K562 (cell line): ENCODE data around the gene RAB7A. TPM values are rescaled to one million over a fixed set of nuclear protein-coding genes. Genes with fewer than 3 reads are reported as not detected.

Experiments
- ATAC-seq: fragments of 200-7000 bp; cut with Tn5 transposase; 3 replicates; pipeline ENCODE4 v1.9.1; 2020; ENCODE audit warnings: moderate library complexity
- BruUV-seq: library from RNA; stranded (reverse); fragments of 400-500 nt; replicated peaks from 2 replicates; lab custom pipeline; 2021; lab: Mats Ljungman, UMichigan
- CTCF ChIA-PET: fragments of 300-600 bp; formaldehyde crosslinking; extraction: SDS; loops from one replicate; lab custom pipeline; 2021; ENCODE audit warnings: low intra/inter-chr PET ratio; lab: Yijun Ruan, JAX
- POLR2A ChIA-PET: fragments of 300-600, 350-650 bp; sonication (Branson Sonifier 250); formaldehyde crosslinking; extraction: SDS; loops from one replicate; lab custom pipeline; 2021; ENCODE audit warnings: antibody characterized with exemption, inconsistent platforms; lab: Yijun Ruan, JAX
- DNase-seq, 4 experiments: peaks; one replicate each; pipeline versions ENCODE4 v3.0.0 to v3.0.0-alpha.2; 2011 to 2018; ENCODE audit warnings: low spot score in 3 of 4, mixed read lengths in 3 of 4; ENCODE audit errors: extremely low read depth in 1 of 4
- FAIRE-seq: peaks from 2 replicates; lab custom pipeline; 2011; peaks lifted over from hg19 to GRCh38; lab: Jason Lieb, UNC
- H2AFZ ChIP-seq: 2 replicates; pipeline ENCODE4 v1.6.0; 2011; ENCODE audit warnings: low read depth, low read length, control low read depth, inconsistent platforms
- H3K27ac ChIP-seq: fragments of 200-600 bp; 3 replicates; pipeline ENCODE4 v1.8.0; 2011; ENCODE audit warnings: low read depth, mild to moderate bottlenecking, control low read depth, inconsistent platforms, low read length, moderate library complexity, mixed read lengths; ENCODE audit errors: extremely low read depth
- H3K27me3 ChIP-seq, 2 experiments: fragments of 300-600 bp in 1 of 2; 2 replicates in 1 of 2; 3 replicates in 1 of 2; pipeline versions ENCODE4 v1.6.0 to v1.8.0; 2011; ENCODE audit warnings: inconsistent platforms in 2 of 2, low read length in 2 of 2, mild to moderate bottlenecking in 1 of 2, mixed read lengths in 1 of 2, moderate library complexity in 1 of 2; ENCODE audit not compliant: control insufficient read depth in 2 of 2, insufficient read depth in 2 of 2
- H3K36me3 ChIP-seq: fragments of 300-600 bp; 3 replicates; pipeline ENCODE4 v1.8.0; 2011; ENCODE audit warnings: mild to moderate bottlenecking, low read length, inconsistent platforms; ENCODE audit not compliant: control insufficient read depth, insufficient read depth
- H3K4me1 ChIP-seq, 2 experiments: fragments of 200-600 bp in 1 of 2; replicated peaks in 1 of 2; 2 replicates in 1 of 2; 3 replicates in 1 of 2; pipeline versions ENCODE4 v1.5.1 to v1.8.0; 2011; ENCODE audit warnings: inconsistent platforms in 2 of 2, low read length in 2 of 2, mild to moderate bottlenecking in 1 of 2, mixed read lengths in 1 of 2, moderate library complexity in 1 of 2; ENCODE audit not compliant: control insufficient read depth in 2 of 2, insufficient read depth in 2 of 2
- H3K4me2 ChIP-seq: 2 replicates; pipeline ENCODE4 v1.6.1; 2011; ENCODE audit warnings: low read length, control low read depth, inconsistent platforms, mixed read lengths; ENCODE audit not compliant: insufficient read depth
- H3K4me3 ChIP-seq: fragments of 200-600 bp; sonication (generic), shearing (Covaris generic); 2 replicates; pipeline ENCODE4 v1.5.1; 2016; ENCODE audit warnings: control low read depth, inconsistent platforms
- H3K79me2 ChIP-seq: fragments of 200-600 bp; 3 replicates; pipeline ENCODE4 v1.8.0; 2011; ENCODE audit warnings: low read length, inconsistent platforms; ENCODE audit not compliant: control insufficient read depth, insufficient read depth
- H3K9ac ChIP-seq, 2 experiments: 2 replicates each; pipeline versions ENCODE4 v1.6.0 to v1.6.1; 2011; ENCODE audit warnings: low read depth in 2 of 2, low read length in 2 of 2, control low read depth in 1 of 2, inconsistent platforms in 1 of 2, mild to moderate bottlenecking in 1 of 2, mixed read lengths in 1 of 2; ENCODE audit not compliant: insufficient read depth in 1 of 2
- H3K9me1 ChIP-seq: one replicate; pipeline ENCODE4 v1.6.0; 2011; ENCODE audit warnings: inconsistent platforms, mild to moderate bottlenecking, low read length, moderate library complexity; ENCODE audit not compliant: control insufficient read depth, insufficient read depth
- H3K9me3 ChIP-seq: replicated peaks from 2 replicates; pipeline ENCODE4 v1.5.1; 2011; ENCODE audit warnings: low read depth, low read length, inconsistent platforms; ENCODE audit not compliant: control insufficient read depth, insufficient read depth
- H4K20me1 ChIP-seq: replicated peaks from 2 replicates; pipeline ENCODE4 v1.6.1; 2011; ENCODE audit warnings: low read length, inconsistent platforms, mixed read lengths; ENCODE audit not compliant: control insufficient read depth, insufficient read depth
- ZNF12 ChIP-seq: sonication (generic); formaldehyde crosslinking; IDR thresholded peaks from 2 replicates; pipeline ENCODE4 v1.4.0; 2020; ENCODE audit warnings: mild to moderate bottlenecking, missing genetic modification reagents
- WGBS: fragments of 100-300 bp; shearing (Covaris generic); methylation state at CpG from one replicate; pipeline ENCODE4 v1.1.6; 2016; ENCODE audit warnings: low coverage, mixed read lengths; ENCODE audit not compliant: insufficient coverage; ENCODE audit errors: missing lambda C conversion rate; 5-methylcytosine and 5-hydroxymethylcytosine counted together
- in situ Hi-C: fragments of 300-500 bp; cut with MboI; formaldehyde crosslinking; loops from 4 replicates; pipeline ENCODE4 v1.15.0; 2018; ENCODE audit warnings: inconsistent platforms, mixed read lengths
- intact Hi-C: fragments of 100-400 bp; cut with micrococcal nuclease; formaldehyde crosslinking; loops from 2 replicates; pipeline ENCODE4 v1.14.2; 2022
- polyA plus RNA-seq, 8 experiments: library from polyadenylated mRNA; depleted of rRNA in 4 of 8; stranded (reverse) in 5 of 8; unstranded in 3 of 8; fragments of >200 nt; fragmentation: Nextera tagmentation in 2 of 8; fragmentation: Illumina TruSeq in 1 of 8; extraction: Ambion mirVana in 2 of 8; extraction: Trizol in 1 of 8; gene quantifications; 2 replicates each; pipeline versions ENCODE4 v1.2.1 to v1.2.3, GENCODE V29; 2011 to 2014; ENCODE audit warnings: inconsistent platforms in 1 of 8, missing spikeins in 1 of 8
- total RNA-seq, 7 experiments: library from RNA; depleted of rRNA in 6 of 7; stranded (reverse); fragments of >200 nt in 6 of 7; fragmentation: Illumina TruSeq in 2 of 7; extraction: Trizol in 2 of 7; gene quantifications; 2 replicates each; pipeline versions ENCODE4 v1.2.1 to v1.2.3, GENCODE V29; 2011 to 2021; ENCODE audit warnings: low replicate concordance in 1 of 7
- TF ChIP-seq, protein P1 (sequence below): fragments of 150-350 bp; conservative IDR thresholded peaks from 2 replicates; pipeline ENCODE4 v1.6.1; 2014; ENCODE audit warnings: low read length

Gene RAB7A
- total and polyA plus RNA-seq, 9 of the 15 experiments (the other 6 are each of a cell fraction or from before 2014, with no cell fraction given), result 30.9 to 204 (median 72.8) TPM

DNA sequence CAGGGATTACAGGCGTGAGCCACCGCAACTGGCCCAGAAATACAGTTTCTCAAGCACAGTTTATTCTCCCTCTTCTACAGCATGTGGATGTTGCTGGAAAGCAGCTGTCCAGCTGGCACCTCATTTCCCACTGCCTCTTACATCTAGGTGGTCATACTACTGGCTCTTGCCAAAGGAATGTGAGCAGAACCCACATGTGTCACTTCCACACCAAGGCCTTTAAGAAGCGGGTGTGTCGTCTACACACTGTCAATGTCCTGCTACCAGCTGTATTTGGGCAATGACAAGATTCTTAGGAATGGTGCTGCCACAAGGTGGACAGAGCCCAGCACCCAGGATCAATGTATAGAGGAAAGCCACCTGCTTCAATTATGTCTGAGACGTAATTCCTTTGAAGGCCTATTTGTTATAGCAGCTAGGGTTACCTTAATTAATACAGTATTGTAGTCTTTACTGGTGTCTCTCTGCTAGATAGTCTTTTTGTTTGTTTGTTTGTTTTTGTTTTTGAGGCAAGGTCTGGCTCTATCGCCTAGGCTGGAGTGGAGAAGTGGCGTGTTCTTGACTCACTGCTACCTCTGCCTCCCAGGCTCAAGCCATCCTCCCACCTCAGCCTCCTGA lies 15.1 kb upstream of the RAB7A start:
- H3K9ac ChIP-seq, result no peak overlapping the region
- ATAC-seq, result no peak
- POLR2A ChIA-PET, result no interaction called here
- intact Hi-C loops, result no loop called here
- in situ Hi-C loops, result no loop called here
- no peaks in the 10 kb centered on the region; a peak in 1 of 5 replicates for H3K27me3 ChIP-seq
- no peak overlapping the region for H2AFZ ChIP-seq
- no peaks in the 10 kb centered on the region for H3K36me3 ChIP-seq
- no peak for DNase-seq
- no peaks in the 10 kb centered on the region for H4K20me1 ChIP-seq
- H3K4me3 ChIP-seq, result no peak overlapping the region
- no peak overlapping the region for H3K27ac ChIP-seq
- BruUV-seq, result no TSS peak
- H3K4me2 ChIP-seq, result no peak overlapping the region
- no peaks in the 10 kb centered on the region for H3K79me2 ChIP-seq
- TF ChIP-seq, protein P1, sequence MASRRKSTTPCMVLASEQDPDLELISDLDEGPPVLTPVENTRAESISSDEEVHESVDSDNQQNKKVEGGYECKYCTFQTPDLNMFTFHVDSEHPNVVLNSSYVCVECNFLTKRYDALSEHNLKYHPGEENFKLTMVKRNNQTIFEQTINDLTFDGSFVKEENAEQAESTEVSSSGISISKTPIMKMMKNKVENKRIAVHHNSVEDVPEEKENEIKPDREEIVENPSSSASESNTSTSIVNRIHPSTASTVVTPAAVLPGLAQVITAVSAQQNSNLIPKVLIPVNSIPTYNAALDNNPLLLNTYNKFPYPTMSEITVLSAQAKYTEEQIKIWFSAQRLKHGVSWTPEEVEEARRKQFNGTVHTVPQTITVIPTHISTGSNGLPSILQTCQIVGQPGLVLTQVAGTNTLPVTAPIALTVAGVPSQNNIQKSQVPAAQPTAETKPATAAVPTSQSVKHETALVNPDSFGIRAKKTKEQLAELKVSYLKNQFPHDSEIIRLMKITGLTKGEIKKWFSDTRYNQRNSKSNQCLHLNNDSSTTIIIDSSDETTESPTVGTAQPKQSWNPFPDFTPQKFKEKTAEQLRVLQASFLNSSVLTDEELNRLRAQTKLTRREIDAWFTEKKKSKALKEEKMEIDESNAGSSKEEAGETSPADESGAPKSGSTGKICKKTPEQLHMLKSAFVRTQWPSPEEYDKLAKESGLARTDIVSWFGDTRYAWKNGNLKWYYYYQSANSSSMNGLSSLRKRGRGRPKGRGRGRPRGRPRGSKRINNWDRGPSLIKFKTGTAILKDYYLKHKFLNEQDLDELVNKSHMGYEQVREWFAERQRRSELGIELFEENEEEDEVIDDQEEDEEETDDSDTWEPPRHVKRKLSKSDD, result no peak
- peak; percentile 95 for TF ChIP-seq ZNF12
- TF ChIP-seq, all 486 proteins: peak for 1
- Histone ChIP-seq H3K9me1 (no peaks in the 10 kb centered on the region), H3K4me1 (no peaks in the 10 kb centered on the region; a peak in 2 of 5 replicates), H3K9me3 (no peaks in the 10 kb centered on the region)
- 73% methylated on average over 7 of the region's 7 CpGs for WGBS
- CTCF ChIA-PET, result no interaction called here
- no peak for FAIRE-seq
